Measurements from ENCODE around the gene TM4SF18. TPM values are rescaled to one million over a fixed set of nuclear protein-coding genes. Genes with fewer than 3 reads are reported as not detected.

Gene TM4SF18
- total RNA-seq, 1 experiment from 2014 or later = 9.8 TPM

DNA sequence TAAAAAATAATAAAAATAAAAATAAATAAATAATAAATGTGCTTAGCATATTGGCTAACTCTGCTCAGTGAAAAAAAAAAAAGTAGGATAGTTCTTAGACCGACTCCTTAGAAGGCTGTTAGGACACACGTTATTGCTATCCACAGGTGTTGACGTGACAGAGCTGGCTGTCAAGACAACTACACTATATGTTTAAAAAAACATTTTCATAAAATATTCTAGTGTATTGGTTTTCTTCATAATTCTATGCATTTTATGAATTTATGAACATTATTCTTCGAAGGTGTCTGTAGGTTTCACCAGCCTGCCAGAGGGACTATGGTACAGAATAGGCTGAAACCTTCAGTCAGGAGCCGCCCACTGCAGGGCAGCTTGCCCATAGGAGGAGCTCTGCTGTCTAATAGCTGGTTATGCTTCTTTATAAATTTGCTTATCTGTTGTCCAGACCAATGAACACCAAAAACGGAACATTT lies 34.8 kb upstream of the TM4SF18 start:
- Histone ChIP-seq H3K56ac (ENCODE audit: insufficient read length, low read depth, low read length) (no peak overlapping the region), H3K4me1 (ENCODE audit: insufficient read depth, low read length) (peaks cover 5% of the 10 kb centered on the region), H3T11ph (ENCODE audit: low read length) (no peak overlapping the region), H3K4ac (ENCODE audit: low read depth, low read length) (no peak overlapping the region), H3K27me3 (ENCODE audit: insufficient read depth, low read length) (no peaks in the 10 kb centered on the region), H2AFZ (ENCODE audit: low read length) (no peak overlapping the region), H4K5ac (ENCODE audit: insufficient read length, low read depth, low read length) (no peak overlapping the region), H3K27ac (ENCODE audit: insufficient read length, low read depth, low read length) (no peak overlapping the region), H4K20me1 (ENCODE audit: control insufficient read depth, insufficient read depth, insufficient read length) (no peaks in the 10 kb centered on the region), H2BK12ac (ENCODE audit: insufficient read length, low read depth, low read length) (no peak overlapping the region), H3K9ac (ENCODE audit: extremely low read depth, insufficient read length, low read length) (no peak overlapping the region), H2AK5ac (ENCODE audit: insufficient read length, low read length) (no peak overlapping the region), H3K4me2 (ENCODE audit: insufficient read depth, insufficient read length, low read length) (no peak overlapping the region), H3K23ac (ENCODE audit: insufficient read length, low read depth, low read length) (no peak overlapping the region), H2BK15ac (ENCODE audit: low read depth, low read length) (no peak overlapping the region), H2BK20ac (ENCODE audit: low read depth, low read length, poor library complexity, severe bottlenecking) (no peak overlapping the region), H4K91ac (ENCODE audit: insufficient read length, low read depth, low read length) (no peak overlapping the region), H3K9me3 (ENCODE audit: control insufficient read depth, low read depth, low read length) (no peaks in the 10 kb centered on the region), H2BK120ac (ENCODE audit: low read depth, low read length, poor library complexity, severe bottlenecking) (no peak overlapping the region), H3K79me1 (ENCODE audit: insufficient read depth, low read depth, low read length, poor library complexity, severe bottlenecking) (no peaks in the 10 kb centered on the region), H3K23me2 (ENCODE audit: insufficient read length, low read depth, low read length, poor library complexity, severe bottlenecking) (no peaks in the 10 kb centered on the region), H3K18ac (ENCODE audit: insufficient read length, low read depth, low read length) (no peak overlapping the region), H3K79me2 (ENCODE audit: insufficient read depth, low read length) (no peaks in the 10 kb centered on the region), H4K8ac (replicated peaks; ENCODE audit: insufficient read length, low read depth, low read length) (no peak overlapping the region), H2BK5ac (ENCODE audit: insufficient read length, low read length) (no peak overlapping the region), H3K14ac (ENCODE audit: insufficient read depth, low read length) (no peak overlapping the region)
- peaks cover 56 to 59% of the 10 kb centered on the region in 2 experiments for H3K4me1 Mint-ChIP-seq
- H3K9me3 Mint-ChIP-seq = no peaks in the 10 kb centered on the region
- peak overlapping the region in 2 of 3 experiments; percentile 17 to 96; a peak in 2 of 7 replicates for H3K27ac Mint-ChIP-seq
- no peak overlapping the region for H3K4me3 Mint-ChIP-seq
- H3K27me3 Mint-ChIP-seq (ENCODE audit: low read depth) = no peaks in the 10 kb centered on the region; the same call in 1 of the 2 replicates
- TF ChIP-seq, protein P1, sequence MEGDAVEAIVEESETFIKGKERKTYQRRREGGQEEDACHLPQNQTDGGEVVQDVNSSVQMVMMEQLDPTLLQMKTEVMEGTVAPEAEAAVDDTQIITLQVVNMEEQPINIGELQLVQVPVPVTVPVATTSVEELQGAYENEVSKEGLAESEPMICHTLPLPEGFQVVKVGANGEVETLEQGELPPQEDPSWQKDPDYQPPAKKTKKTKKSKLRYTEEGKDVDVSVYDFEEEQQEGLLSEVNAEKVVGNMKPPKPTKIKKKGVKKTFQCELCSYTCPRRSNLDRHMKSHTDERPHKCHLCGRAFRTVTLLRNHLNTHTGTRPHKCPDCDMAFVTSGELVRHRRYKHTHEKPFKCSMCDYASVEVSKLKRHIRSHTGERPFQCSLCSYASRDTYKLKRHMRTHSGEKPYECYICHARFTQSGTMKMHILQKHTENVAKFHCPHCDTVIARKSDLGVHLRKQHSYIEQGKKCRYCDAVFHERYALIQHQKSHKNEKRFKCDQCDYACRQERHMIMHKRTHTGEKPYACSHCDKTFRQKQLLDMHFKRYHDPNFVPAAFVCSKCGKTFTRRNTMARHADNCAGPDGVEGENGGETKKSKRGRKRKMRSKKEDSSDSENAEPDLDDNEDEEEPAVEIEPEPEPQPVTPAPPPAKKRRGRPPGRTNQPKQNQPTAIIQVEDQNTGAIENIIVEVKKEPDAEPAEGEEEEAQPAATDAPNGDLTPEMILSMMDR (conservative IDR thresholded peaks at IDR 0.05) = no peak
- H3K36me3 Mint-ChIP-seq (ENCODE audit: insufficient read depth in 1 of 3, low read depth in 3 of 3) = no peaks in the 10 kb centered on the region
- WGBS (ENCODE audit: extremely low coverage, insufficient read length, low lambda C conversion rate) = no CpG with 5 or more reads among the region's 6 CpGs
- DNase-seq = no peak

All from H9 (cell line).